Activated naive CD4-positive, alpha-beta T cell treated with anti-CD3 and anti-CD28 coated beads, Interleukin-2, amount 50 U/mL, for 24 hours (primary cell): ENCODE data around the gene OR5L2.
"Not testable (repeated sequence)": the region's sequence is repeated elsewhere in the genome, so short reads cannot be mapped to it uniquely, and the experiment has no call there.

Experiments used
- H3K27ac Mint-ChIP-seq: one replicate; pipeline ENCODE4 v1.8.0; 2021; ENCODE audit warnings: mild to moderate bottlenecking, mixed read lengths
- H3K27me3 Mint-ChIP-seq: one replicate; pipeline ENCODE4 v1.8.0; 2021; ENCODE audit warnings: mixed read lengths
- H3K36me3 Mint-ChIP-seq: one replicate; pipeline ENCODE4 v1.8.0; 2021; ENCODE audit warnings: mixed read lengths
- H3K4me1 Mint-ChIP-seq: one replicate; pipeline ENCODE4 v1.8.0; 2021; ENCODE audit warnings: mixed read lengths
- H3K4me3 Mint-ChIP-seq: one replicate; pipeline ENCODE4 v1.8.0; 2021; ENCODE audit warnings: mild to moderate bottlenecking, mixed read lengths
- H3K9me3 Mint-ChIP-seq: one replicate; pipeline ENCODE4 v1.8.0; 2021; ENCODE audit warnings: mixed read lengths

The OR5L2 gene

GRCh38 chr11:55826919-55827318, at the start of gene OR5L2:
Gene OR5L2, plus strand, starts transcription at chr11:55827219. Its CDS starts 0 bp downstream, at chr11:55827219.
- no peaks in the 10 kb centered on the region for H3K36me3 Mint-ChIP-seq
- peaks cover 4% of the 10 kb centered on the region for H3K9me3 Mint-ChIP-seq
- H3K27ac Mint-ChIP-seq, result no peak within 1 kb of the TSS
- no peaks in the 10 kb centered on the region for H3K4me1 Mint-ChIP-seq
- H3K4me3 Mint-ChIP-seq, result no peak within 1 kb of the TSS
- no peaks in the 10 kb centered on the region for H3K27me3 Mint-ChIP-seq

GRCh38 chr11:55791606-55792005, 35.4 kb upstream of the OR5L2 start:
- H3K4me1 Mint-ChIP-seq, result no peaks in the 10 kb centered on the region
- H3K4me3 Mint-ChIP-seq, result no peak overlapping the region
- H3K36me3 Mint-ChIP-seq, result no peaks in the 10 kb centered on the region
- H3K9me3 Mint-ChIP-seq, result peaks cover 9% of the 10 kb centered on the region
- no peak overlapping the region for H3K27ac Mint-ChIP-seq
- H3K27me3 Mint-ChIP-seq, result no peaks in the 10 kb centered on the region

- H3K27ac Mint-ChIP-seq, result no peak overlapping the region
- H3K27me3 Mint-ChIP-seq, result no peaks in the 10 kb centered on the region
- no peaks in the 10 kb centered on the region for H3K36me3 Mint-ChIP-seq
- no peaks in the 10 kb centered on the region for H3K4me1 Mint-ChIP-seq
- no peaks in the 10 kb centered on the region for H3K9me3 Mint-ChIP-seq
- no peak overlapping the region for H3K4me3 Mint-ChIP-seq
Measured at GRCh38 chr11:55793321-55793720, 33.7 kb upstream of the OR5L2 start.

GRCh38 chr11:55795256-55795655, 31.8 kb upstream of the OR5L2 start, which contains the start of gene OR5D14:
Gene OR5D14, plus strand, starts transcription at chr11:55795556. Its CDS starts 0 bp downstream, at chr11:55795556.
- Mint-ChIP-seq H3K27ac (no peak within 1 kb of the TSS), H3K4me1 (no peaks in the 10 kb centered on the region), H3K9me3 (peaks cover 4% of the 10 kb centered on the region), H3K4me3 (no peak within 1 kb of the TSS), H3K36me3 (no peaks in the 10 kb centered on the region), H3K27me3 (no peaks in the 10 kb centered on the region)

DNA sequence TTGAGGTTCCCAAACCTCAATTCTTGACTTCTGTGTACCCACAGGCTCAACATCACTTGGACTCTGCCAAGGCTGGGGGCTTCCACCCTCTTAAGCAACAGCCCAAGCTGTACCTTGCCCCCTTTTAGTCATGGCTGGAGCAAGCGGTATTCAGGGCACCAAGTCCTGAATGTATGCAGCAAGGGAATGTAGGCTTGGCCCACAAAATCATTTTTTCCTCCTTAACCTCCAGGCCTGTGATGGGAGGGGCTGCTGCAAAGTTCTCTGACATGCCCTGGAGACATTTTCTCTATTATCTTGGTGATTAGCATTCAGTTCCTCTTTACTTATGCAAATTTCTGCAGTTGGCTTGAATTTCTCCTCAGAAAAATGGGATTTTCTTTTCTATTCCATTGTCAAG, 20.8 kb upstream of the OR5L2 start:
- peaks cover 22% of the 10 kb centered on the region for H3K9me3 Mint-ChIP-seq
- H3K36me3 Mint-ChIP-seq, result peaks cover 1% of the 10 kb centered on the region
- H3K4me1 Mint-ChIP-seq, result no peaks in the 10 kb centered on the region
- no peaks in the 10 kb centered on the region for H3K27me3 Mint-ChIP-seq
- H3K27ac Mint-ChIP-seq, result no peak overlapping the region
- H3K4me3 Mint-ChIP-seq, result no peak overlapping the region

DNA sequence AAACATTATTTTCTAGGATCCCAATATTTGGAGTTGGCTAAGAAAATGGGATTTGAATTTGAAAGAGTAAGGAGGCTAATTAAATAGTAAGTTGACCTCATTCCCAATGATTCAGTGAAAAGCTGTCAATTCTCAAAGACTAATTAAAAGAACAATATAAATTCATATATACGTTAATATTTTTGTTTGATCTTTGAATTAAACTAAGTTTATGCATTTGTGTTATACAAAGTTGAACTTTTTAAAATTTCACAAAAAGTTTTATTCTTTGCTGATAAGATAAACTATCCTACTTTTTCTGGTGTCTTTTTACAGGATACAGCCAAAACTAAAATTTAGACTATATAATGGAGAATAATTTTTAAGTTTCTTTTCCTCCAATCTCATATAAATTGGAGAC, 16.0 kb upstream of the OR5L2 start, which contains the start of gene OR5L1:
OR5L1 (plus strand) TSS at position 301 of the 400 bp plus-strand sequence. CDS start 100 bp downstream, outside the sequence.
- H3K36me3 Mint-ChIP-seq, result no peaks in the 10 kb centered on the region
- H3K27ac Mint-ChIP-seq, result no peak within 1 kb of the TSS
- no peaks in the 10 kb centered on the region for H3K27me3 Mint-ChIP-seq
- no peaks in the 10 kb centered on the region for H3K4me1 Mint-ChIP-seq
- no peak within 1 kb of the TSS for H3K4me3 Mint-ChIP-seq
- peaks cover 21% of the 10 kb centered on the region for H3K9me3 Mint-ChIP-seq

DNA sequence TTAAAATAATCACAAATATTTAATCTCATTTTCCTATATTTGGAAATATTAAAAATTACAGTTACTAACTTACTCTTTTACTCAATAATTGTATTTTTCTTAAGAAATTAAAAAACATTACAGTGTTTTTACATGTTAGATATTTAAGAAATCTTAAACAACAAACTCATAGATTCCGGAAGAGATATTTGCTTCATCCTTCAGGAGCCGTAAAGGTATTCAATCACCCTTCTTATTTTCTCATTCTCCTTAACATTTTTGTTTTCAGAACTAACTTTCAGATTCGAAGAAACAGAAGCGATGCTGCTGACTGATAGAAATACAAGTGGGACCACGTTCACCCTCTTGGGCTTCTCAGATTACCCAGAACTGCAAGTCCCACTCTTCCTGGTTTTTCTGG, 7.7 kb upstream of the OR5L2 start, which contains the start of gene OR5D18:
OR5D18 (plus strand) TSS at position 301 of the 400 bp plus-strand sequence; CDS start at position 301, 0 bp downstream.
- H3K27me3 Mint-ChIP-seq, result no peaks in the 10 kb centered on the region
- no peak within 1 kb of the TSS for H3K27ac Mint-ChIP-seq
- H3K9me3 Mint-ChIP-seq, result peaks cover 20% of the 10 kb centered on the region
- no peaks in the 10 kb centered on the region for H3K4me1 Mint-ChIP-seq
- no peak within 1 kb of the TSS for H3K4me3 Mint-ChIP-seq
- no peaks in the 10 kb centered on the region for H3K36me3 Mint-ChIP-seq

GRCh38 chr11:55838452-55838851, 11.4 kb downstream of the OR5L2 start, which contains the start of gene OR5D16:
Gene OR5D16, plus strand, starts transcription at chr11:55838752. Its CDS starts 0 bp downstream, at chr11:55838752.
- Mint-ChIP-seq H3K27me3 (no peaks in the 10 kb centered on the region), H3K4me1 (no peaks in the 10 kb centered on the region), H3K4me3 (no peak within 1 kb of the TSS), H3K9me3 (peaks cover 8% of the 10 kb centered on the region), H3K27ac (no peak within 1 kb of the TSS), H3K36me3 (no peaks in the 10 kb centered on the region)

GRCh38 chr11:55847453-55847852, 20.4 kb downstream of the OR5L2 start:
- H3K36me3 Mint-ChIP-seq, result no peaks in the 10 kb centered on the region
- no peaks in the 10 kb centered on the region for H3K27me3 Mint-ChIP-seq
- H3K4me1 Mint-ChIP-seq, result no peaks in the 10 kb centered on the region
- no peak overlapping the region for H3K27ac Mint-ChIP-seq
- H3K4me3 Mint-ChIP-seq, result no peak overlapping the region
- H3K9me3 Mint-ChIP-seq, result no peaks in the 10 kb centered on the region

DNA sequence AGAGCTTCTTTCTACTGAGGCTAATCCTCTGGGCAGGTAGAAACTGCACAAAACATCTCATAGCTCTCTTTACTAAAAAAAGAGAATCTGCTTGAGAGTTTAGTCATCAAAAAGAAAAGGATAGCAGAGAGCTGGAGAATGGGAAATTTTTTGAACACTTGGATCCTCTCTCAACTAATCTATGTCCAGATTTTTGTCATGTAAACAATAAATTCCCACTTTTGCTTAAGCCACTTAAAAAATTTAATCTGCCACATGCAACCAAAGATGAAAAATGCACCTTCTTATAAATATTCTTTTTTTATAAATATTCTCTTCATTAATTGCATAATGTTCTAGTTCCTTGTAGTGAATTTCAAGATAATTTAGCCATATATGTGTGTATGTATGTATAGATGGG, 22.0 kb downstream of the OR5L2 start:
- Mint-ChIP-seq H3K9me3 (peaks cover 9% of the 10 kb centered on the region), H3K4me1 (no peaks in the 10 kb centered on the region), H3K27me3 (no peaks in the 10 kb centered on the region), H3K36me3 (no peaks in the 10 kb centered on the region), H3K4me3 (no peak overlapping the region), H3K27ac (no peak overlapping the region)

DNA sequence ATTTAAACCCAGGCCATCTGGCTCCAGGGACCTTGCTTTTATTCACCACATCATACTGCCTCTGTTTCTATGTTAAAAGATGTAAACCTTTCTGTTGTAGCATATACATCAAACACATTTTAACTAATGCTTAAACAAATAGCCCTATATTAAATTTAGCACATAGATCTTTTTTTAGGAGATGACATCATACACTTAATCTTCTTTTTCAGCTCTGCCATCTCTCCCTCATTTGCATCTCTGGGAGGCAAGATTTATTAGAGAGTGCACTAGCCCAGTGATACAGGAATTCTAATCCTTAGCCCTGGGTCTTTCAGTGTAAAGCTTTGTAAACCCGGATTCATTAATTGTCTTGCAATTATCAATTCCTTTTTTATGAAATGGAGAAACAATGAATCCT, 25.1 kb downstream of the OR5L2 start:
- H3K4me1 Mint-ChIP-seq, result no peaks in the 10 kb centered on the region
- H3K27me3 Mint-ChIP-seq, result no peaks in the 10 kb centered on the region
- H3K36me3 Mint-ChIP-seq, result no peaks in the 10 kb centered on the region
- H3K4me3 Mint-ChIP-seq, result no peak overlapping the region
- peaks cover 14% of the 10 kb centered on the region for H3K9me3 Mint-ChIP-seq
- H3K27ac Mint-ChIP-seq, result no peak overlapping the region

DNA sequence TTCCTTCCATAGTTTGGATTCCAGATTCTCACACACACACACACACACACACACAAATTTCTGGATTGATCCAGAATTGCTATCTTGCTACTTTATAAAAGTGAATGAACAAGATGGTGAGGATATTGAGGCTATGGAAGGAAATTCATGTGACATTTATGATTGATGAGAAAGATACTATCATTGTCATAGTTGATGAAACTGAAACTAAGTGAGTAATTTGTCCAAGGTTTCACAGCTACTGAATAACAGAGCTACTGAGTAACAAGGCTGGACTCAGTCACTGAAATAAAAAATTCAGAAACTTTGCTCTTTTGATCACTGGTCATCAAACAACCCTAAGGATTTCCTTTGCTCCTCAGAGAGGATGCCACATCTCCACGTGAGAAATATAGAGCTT, 27.7 kb downstream of the OR5L2 start:
- no peaks in the 10 kb centered on the region for H3K36me3 Mint-ChIP-seq
- no peaks in the 10 kb centered on the region for H3K4me1 Mint-ChIP-seq

GRCh38 chr11:55867354-55867753, 40.3 kb downstream of the OR5L2 start:
- H3K36me3 Mint-ChIP-seq, H3K4me1 Mint-ChIP-seq, H3K27me3 Mint-ChIP-seq, H3K27ac Mint-ChIP-seq, H3K4me3 Mint-ChIP-seq: not testable (repeated sequence)
- H3K9me3 Mint-ChIP-seq, result peaks cover 17% of the 10 kb centered on the region

More for the DNA sequence above, 27.7 kb downstream of the OR5L2 start:
- Mint-ChIP-seq H3K9me3 (peaks cover 14% of the 10 kb centered on the region), H3K4me3 (no peak overlapping the region), H3K27ac (no peak overlapping the region), H3K27me3 (no peaks in the 10 kb centered on the region)

GRCh38 chr11:55872731-55873130, 45.7 kb downstream of the OR5L2 start:
- H3K4me1 Mint-ChIP-seq, H3K4me3 Mint-ChIP-seq, H3K36me3 Mint-ChIP-seq: not testable (repeated sequence)

DNA sequence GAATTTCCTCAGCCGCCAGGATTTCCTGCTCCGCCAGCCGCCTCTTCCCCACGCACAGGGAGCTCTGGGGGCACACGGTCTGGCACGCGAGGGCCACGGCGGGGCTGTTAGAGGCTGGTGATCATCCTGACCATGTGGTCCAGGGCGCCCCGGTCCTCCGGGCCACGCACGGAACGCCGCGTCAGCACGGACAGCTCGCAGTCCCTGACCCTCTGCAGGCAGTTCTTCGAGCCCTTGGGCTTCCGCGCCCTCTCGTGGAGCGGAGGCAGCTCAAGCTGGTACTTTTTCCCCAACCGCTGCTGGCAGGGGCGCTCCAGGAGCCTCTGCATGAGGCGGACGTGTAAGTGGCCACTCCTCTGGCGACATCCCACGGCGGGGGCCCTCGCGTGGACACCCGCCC, 46.1 kb downstream of the OR5L2 start:
- not testable (repeated sequence) for H3K4me1 Mint-ChIP-seq, H3K27ac Mint-ChIP-seq, H3K4me3 Mint-ChIP-seq, H3K36me3 Mint-ChIP-seq, H3K27me3 Mint-ChIP-seq
- peaks cover 12% of the 10 kb centered on the region for H3K9me3 Mint-ChIP-seq

More at GRCh38 chr11:55872731-55873130, 45.7 kb downstream of the OR5L2 start:
- not testable (repeated sequence) for H3K27ac Mint-ChIP-seq, H3K27me3 Mint-ChIP-seq, H3K9me3 Mint-ChIP-seq
